Measurements from ENCODE around the gene FAM3B. TPM values are rescaled to one million over a fixed set of nuclear protein-coding genes. Genes with fewer than 3 reads are reported as not detected.

The FAM3B gene
- total and polyA plus RNA-seq, 9 of the 15 experiments (the other 6 are each of a cell fraction or from before 2014, with no cell fraction given), result 0.04 to 0.18 (median 0.12) TPM; not detected in 5

DNA sequence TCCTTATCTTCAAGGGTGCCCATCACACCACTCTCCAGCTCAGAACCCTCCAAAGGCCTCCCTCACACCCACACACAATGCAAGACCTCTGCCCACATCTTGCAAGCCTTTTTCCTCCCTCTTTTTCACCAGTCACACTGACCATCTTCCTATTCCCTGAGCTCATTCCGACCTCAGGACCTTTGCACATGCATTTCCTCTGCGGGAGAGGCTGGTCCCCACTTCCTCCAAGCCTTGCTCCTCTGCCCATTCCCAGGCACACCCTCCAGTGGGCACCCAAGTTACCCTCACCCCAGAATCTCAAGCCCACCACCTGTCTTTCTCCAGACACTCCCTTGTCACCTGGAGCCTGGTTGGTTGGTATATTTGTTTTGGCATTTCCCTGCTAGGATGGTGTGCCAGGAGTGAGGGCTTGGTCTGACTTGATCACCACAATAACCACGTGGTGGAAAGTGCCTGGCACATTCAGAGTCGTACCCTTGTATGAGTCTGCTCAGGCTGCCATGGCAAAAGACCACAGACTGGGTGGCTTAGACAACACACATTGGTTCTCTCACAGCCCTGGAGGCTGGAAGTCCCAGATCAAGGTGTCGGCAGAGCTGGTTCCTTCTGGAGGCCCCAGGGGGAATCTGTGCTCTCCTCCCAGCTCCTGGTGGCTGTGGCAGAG is 58.4 kb downstream of the FAM3B start:
- BruUV-seq (replicated peaks), result no TSS peak
- Histone ChIP-seq H3K9ac (ENCODE audit: insufficient read depth in 1 of 2, low read depth in 2 of 2, low read length in 2 of 2) (no peak overlapping the region; a peak in 1 of 4 replicates), H3K4me3 (no peak overlapping the region), H3K9me1 (ENCODE audit: control insufficient read depth, insufficient read depth, low read length) (no peaks in the 10 kb centered on the region), H3K4me2 (ENCODE audit: insufficient read depth, low read length) (no peak overlapping the region), H2AFZ (ENCODE audit: low read depth, low read length) (no peak overlapping the region), H3K79me2 (ENCODE audit: control insufficient read depth, insufficient read depth, low read length) (no peaks in the 10 kb centered on the region), H3K27ac (ENCODE audit: extremely low read depth, low read depth, low read length) (no peak overlapping the region), H3K27me3 (ENCODE audit: control insufficient read depth in 2 of 2, insufficient read depth in 2 of 2, low read length in 2 of 2) (peaks cover 12 to 46% of the 10 kb centered on the region in 2 experiments; a peak in 4 of 5 replicates), H3K9me3 (replicated peaks; ENCODE audit: control insufficient read depth, insufficient read depth, low read depth, low read length) (no peaks in the 10 kb centered on the region), H3K36me3 (ENCODE audit: control insufficient read depth, insufficient read depth, low read length) (no peaks in the 10 kb centered on the region), H4K20me1 (replicated peaks; ENCODE audit: control insufficient read depth, insufficient read depth, low read length) (0 out of 2 replicates have a peak, but pooled peaks cover 4% of the 10 kb centered on the region), H3K4me1 (replicated peaks in 1 of 2; ENCODE audit: control insufficient read depth in 2 of 2, insufficient read depth in 2 of 2, low read length in 2 of 2) (no peaks in the 10 kb centered on the region)
- POLR2A ChIA-PET, result interaction anchor here (0.6 to 0.7 kb wide), 2 partner anchors 37 to 180 kb away, joined by 3 read pairs; no protein-coding TSS in a partner anchor
- FAIRE-seq, result no peak
- in situ Hi-C loops (cut with MboI) (no loop called here), intact Hi-C loops (cut with micrococcal nuclease) (no loop called here)
- CTCF ChIA-PET (ENCODE audit: low intra/inter-chr PET ratio), result no interaction called here
- 2% methylated on average over 5 of the region's 5 CpGs for WGBS (ENCODE audit: insufficient coverage, low coverage, missing lambda C conversion rate)
- no peak for ATAC-seq
- no peak for DNase-seq (ENCODE audit: extremely low read depth in 1 of 4, low spot score in 3 of 4)
- TF ChIP-seq SIN3B (IDR thresholded peaks at IDR 0.05; ENCODE audit: low read depth), result no peak
- no peak for TF ChIP-seq BRD4 (IDR thresholded peaks at IDR 0.05)
- no peak for TF ChIP-seq DPF2 (IDR thresholded peaks at IDR 0.05)
- TF ChIP-seq CLOCK (CRISPR knock-in tag; IDR thresholded peaks at IDR 0.05; ENCODE audit: borderline replicate concordance), result no peak
- TF ChIP-seq RNF2 (IDR thresholded peaks at IDR 0.05), result no peak
- no peak for TF ChIP-seq CTBP1 (IDR thresholded peaks at IDR 0.05; ENCODE audit: borderline replicate concordance)
- no peak for TF ChIP-seq U2AF2 (optimal IDR thresholded peaks at IDR 0.05; ENCODE audit: low read depth, low read length)
- TF ChIP-seq SNIP1 (IDR thresholded peaks at IDR 0.05; ENCODE audit: low read depth), result no peak
- TF ChIP-seq SFPQ (IDR thresholded peaks at IDR 0.05; ENCODE audit: low read depth, low read length), result no peak
- no peak for TF ChIP-seq RNF219 (CRISPR knock-in tag; IDR thresholded peaks at IDR 0.05)
- TF ChIP-seq GTF2F1 (IDR thresholded peaks at IDR 0.05; ENCODE audit: low read depth, low read length), result no peak
- no peak for TF ChIP-seq SMARCA4 (IDR thresholded peaks at IDR 0.05)
- TF ChIP-seq TSC22D4 (tag; IDR thresholded peaks at IDR 0.05), result no peak
